GM18867 (cell line): ENCODE data around the gene SF3B4.
"Not testable (repeated sequence)": the region's sequence is repeated elsewhere in the genome, so short reads cannot be mapped to it uniquely, and the experiment has no call there.

Source experiments
- ATAC-seq: cut with Tn5 transposase; IDR thresholded peaks from one replicate; pipeline ENCODE4 v1.9.1; 2021; ENCODE audit warnings: mild to moderate bottlenecking, moderate library complexity; ENCODE audit not compliant: unreplicated experiment

Gene SF3B4

GRCh38 chr1:149927563-149928400, at the start of gene SF3B4:
Gene SF3B4, minus strand, starts transcription at chr1:149927803. Its CDS starts 44 bp downstream, at chr1:149927759.
- peak; percentile 93 for ATAC-seq

- no peak for ATAC-seq
Measured at GRCh38 chr1:149977345-149977744, 49.7 kb upstream of the SF3B4 start.

GRCh38 chr1:149972547-149972946, 44.9 kb upstream of the SF3B4 start:
- no peak for ATAC-seq

- ATAC-seq = no peak
Measured at GRCh38 chr1:149967646-149968045, 40.0 kb upstream of the SF3B4 start.

GRCh38 chr1:149967041-149967440, 39.4 kb upstream of the SF3B4 start:
- ATAC-seq = no peak

GRCh38 chr1:149966405-149966804, 38.8 kb upstream of the SF3B4 start:
- ATAC-seq = no peak

- no peak for ATAC-seq
Measured at GRCh38 chr1:149965440-149965839, 37.8 kb upstream of the SF3B4 start.

- no peak for ATAC-seq
Measured at GRCh38 chr1:149963358-149963757, 35.8 kb upstream of the SF3B4 start.

GRCh38 chr1:149962736-149963135, 35.1 kb upstream of the SF3B4 start:
- ATAC-seq = no peak

GRCh38 chr1:149962039-149962647, 34.5 kb upstream of the SF3B4 start:
- no peak for ATAC-seq

GRCh38 chr1:149957548-149957947, 29.9 kb upstream of the SF3B4 start:
- ATAC-seq = not testable (repeated sequence)

GRCh38 chr1:149949911-149950310, 22.3 kb upstream of the SF3B4 start:
- ATAC-seq = no peak

- no peak for ATAC-seq
Measured at GRCh38 chr1:149945206-149945605, 17.6 kb upstream of the SF3B4 start.

GRCh38 chr1:149942885-149943284, 15.3 kb upstream of the SF3B4 start:
- ATAC-seq = no peak

GRCh38 chr1:149942207-149942606, 14.6 kb upstream of the SF3B4 start:
- no peak for ATAC-seq

- no peak for ATAC-seq
Measured at GRCh38 chr1:149940427-149940826, 12.8 kb upstream of the SF3B4 start.

GRCh38 chr1:149938668-149939003, 11.0 kb upstream of the SF3B4 start:
- ATAC-seq = not testable (repeated sequence)

- no peak for ATAC-seq
Measured at GRCh38 chr1:149937759-149938158, 10.2 kb upstream of the SF3B4 start.

- no peak for ATAC-seq
Measured at GRCh38 chr1:149936992-149937705, 9.5 kb upstream of the SF3B4 start.

GRCh38 chr1:149936170-149936991, 8.8 kb upstream of the SF3B4 start, which contains the start of gene MTMR11:
Gene MTMR11, minus strand, starts transcription at chr1:149936879. Its CDS starts 232 bp downstream, at chr1:149936647.
- no peak for ATAC-seq

GRCh38 chr1:149934356-149934755, 6.8 kb upstream of the SF3B4 start:
- no peak for ATAC-seq
